Naive B cell (primary cell): Measurements from ENCODE around the gene AMPD3. TPM values are rescaled to one million over a fixed set of nuclear protein-coding genes. Genes with fewer than 3 reads are reported as not detected.

Experiments used
- ATAC-seq, 2 donors: fragments of 150-1000 bp; cut with Tn5 transposase; 2 replicates each; pipeline ENCODE4 v1.10.0; 2021; ENCODE audit warnings: low read depth in 2 of 2, mild to moderate bottlenecking in 2 of 2, moderate library complexity in 2 of 2
- DNase-seq: peaks from one replicate; pipeline ENCODE4 v3.0.0; 2022
- H3K27ac Mint-ChIP-seq, 6 donors: one replicate each; pipeline ENCODE4 v1.8.0; 2020 to 2022; ENCODE audit warnings: mild to moderate bottlenecking in 6 of 6, mixed read lengths in 6 of 6, moderate library complexity in 5 of 6, inconsistent platforms in 2 of 6
- H3K27me3 Mint-ChIP-seq, 3 donors: one replicate each; pipeline ENCODE4 v1.8.0; 2021 to 2022; ENCODE audit warnings: mixed read lengths in 3 of 3, mild to moderate bottlenecking in 1 of 3
- H3K36me3 Mint-ChIP-seq, 2 donors: one replicate each; pipeline ENCODE4 v1.8.0; 2020 to 2022; ENCODE audit warnings: mixed read lengths in 2 of 2, inconsistent platforms in 1 of 2, mild to moderate bottlenecking in 1 of 2
- H3K4me1 Mint-ChIP-seq, 3 donors: one replicate each; pipeline ENCODE4 v1.8.0; 2020 to 2022; ENCODE audit warnings: mixed read lengths in 3 of 3, inconsistent platforms in 1 of 3, mild to moderate bottlenecking in 1 of 3, moderate library complexity in 1 of 3
- H3K4me3 Mint-ChIP-seq, 8 donors: one replicate each; pipeline ENCODE4 v1.8.0; 2020 to 2022; ENCODE audit warnings: mild to moderate bottlenecking in 8 of 8, mixed read lengths in 8 of 8, moderate library complexity in 8 of 8, inconsistent platforms in 2 of 8
- H3K9me3 Mint-ChIP-seq, 7 donors: one replicate each; pipeline ENCODE4 v1.8.0; 2020 to 2022; ENCODE audit warnings: mixed read lengths in 7 of 7, mild to moderate bottlenecking in 5 of 7, inconsistent platforms in 2 of 7, moderate library complexity in 1 of 7
- polyA plus RNA-seq, 6 donors: library from polyadenylated mRNA; unstranded; fragments of 300-500 nt; fragmentation: Illumina TruSeq; gene quantifications; one replicate each; pipeline ENCODE4 v1.2.3, GENCODE V29; 2021; ENCODE audit warnings: low read depth in 6 of 6

AMPD3 gene
- polyA plus RNA-seq, 6 donors from 2014 or later: 20.2 to 35.5 (median 27.3) TPM

DNA sequence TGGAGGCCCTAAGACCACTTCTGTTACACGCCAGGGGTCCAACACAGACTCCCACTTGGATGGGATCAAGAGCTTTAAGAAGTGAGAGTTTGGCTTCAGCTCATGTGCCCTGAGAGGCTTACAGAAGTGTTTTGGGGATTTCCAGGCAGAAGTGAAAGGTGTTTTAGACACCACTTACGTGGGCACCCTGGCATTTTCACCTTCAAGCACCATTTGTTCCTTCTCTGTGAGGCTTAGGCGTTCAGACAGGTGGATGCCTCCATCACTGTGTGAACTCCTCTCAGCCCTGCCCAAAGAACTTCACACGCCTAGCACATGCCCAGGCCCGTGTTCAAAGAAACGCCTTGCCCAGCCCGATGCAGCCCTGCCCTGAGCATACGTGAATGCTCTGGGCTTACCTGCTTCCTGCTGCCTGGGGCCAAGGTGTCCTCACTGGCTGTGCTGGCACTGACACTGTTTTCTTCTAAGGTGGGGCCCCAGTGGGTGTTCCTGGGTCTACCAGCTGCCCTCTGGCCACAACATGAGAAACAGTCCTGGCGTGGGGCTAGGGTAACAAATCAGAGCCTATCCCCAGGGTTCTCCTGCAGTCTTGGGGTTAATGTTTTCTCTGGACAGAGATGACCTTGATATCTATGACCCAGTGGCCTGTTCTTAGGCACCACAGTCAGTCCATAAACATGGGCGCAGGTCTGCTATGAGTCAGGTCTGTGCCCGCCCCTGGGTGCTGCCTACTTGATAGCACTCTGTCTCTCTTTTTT, 34.0 kb downstream of the AMPD3 start:
- H3K4me3 Mint-ChIP-seq: peak overlapping the region in 5 of 8 donors; percentile 30 to 84 (median 61)
- peak overlapping the region; percentile 99 for H3K27ac Mint-ChIP-seq
- DNase-seq (peak; percentile 88), ATAC-seq (peak; percentile 94 to 95)
- no peaks in the 10 kb centered on the region for H3K9me3 Mint-ChIP-seq
- peaks cover 38 to 57% (median 41%) of the 10 kb centered on the region in 3 donors for H3K4me1 Mint-ChIP-seq
- no peaks in the 10 kb centered on the region for H3K27me3 Mint-ChIP-seq
- H3K36me3 Mint-ChIP-seq: peaks cover 31 to 54% of the 10 kb centered on the region in 2 donors

DNA sequence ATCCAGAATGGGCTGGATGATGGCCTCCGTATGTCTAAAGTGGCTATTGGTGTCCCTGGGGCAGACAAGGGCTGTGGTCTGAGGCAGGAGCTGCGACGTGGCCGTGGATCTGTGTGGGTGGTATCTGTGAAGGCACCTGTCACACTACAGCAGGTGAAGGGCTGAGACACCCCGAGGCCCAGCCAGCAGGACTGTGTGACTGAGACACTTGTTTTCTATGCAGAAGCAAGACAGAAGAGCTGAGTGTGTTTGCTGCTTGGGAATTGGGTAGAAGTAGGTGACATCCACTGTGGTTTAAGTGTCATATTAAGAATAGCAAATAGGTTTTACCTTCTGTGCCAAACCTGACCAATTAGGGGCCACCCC, 35.0 kb downstream of the AMPD3 start:
- peak overlapping the region; percentile 99 for H3K27ac Mint-ChIP-seq
- no peaks in the 10 kb centered on the region for H3K27me3 Mint-ChIP-seq

DNA sequence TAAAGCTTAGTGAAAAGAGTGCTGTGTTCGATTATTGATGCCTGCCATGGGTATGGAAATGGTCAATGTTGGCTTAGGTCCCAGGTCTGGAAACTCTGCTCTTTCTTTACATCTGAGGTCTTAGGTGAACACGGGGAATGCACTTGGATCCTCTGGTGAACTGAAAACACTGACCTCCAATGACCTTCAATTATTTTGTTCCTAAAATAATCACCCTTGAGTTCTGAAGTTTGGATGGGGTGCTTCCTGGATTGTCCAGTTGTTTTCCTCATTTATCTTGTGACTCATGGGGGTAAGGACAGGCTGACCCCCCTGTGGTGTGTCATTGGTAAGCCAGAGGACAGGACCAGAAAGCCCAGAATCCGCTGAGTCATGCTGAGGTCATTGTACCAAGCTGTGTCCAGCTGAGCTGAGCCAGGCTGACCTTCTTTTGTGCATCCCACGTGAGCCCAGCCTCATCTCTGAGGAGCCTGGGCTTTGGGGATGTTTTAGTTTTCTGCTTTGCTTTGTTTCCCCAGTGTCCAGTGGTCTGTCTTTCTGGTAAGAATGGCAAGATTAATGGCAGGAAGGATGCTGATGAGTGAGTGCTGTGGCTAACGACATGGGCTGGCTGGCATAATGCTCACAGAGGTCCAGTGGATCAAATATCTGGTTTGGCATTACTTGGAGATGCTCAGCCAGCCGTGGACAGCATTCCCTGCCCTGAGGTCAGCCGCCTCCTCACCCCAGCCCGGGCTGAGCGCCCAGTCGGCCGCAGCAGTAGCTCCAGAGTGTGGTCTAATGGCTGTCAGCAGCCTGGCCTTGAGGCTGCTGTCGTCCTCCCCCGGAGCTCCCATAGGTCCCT, 35.6 kb downstream of the AMPD3 start:
- Mint-ChIP-seq H3K4me3 (no peak overlapping the region), H3K9me3 (no peaks in the 10 kb centered on the region), H3K4me1 (peaks cover 38 to 56% (median 43%) of the 10 kb centered on the region in 3 donors), H3K27me3 (no peaks in the 10 kb centered on the region), H3K27ac (peak overlapping the region; percentile 99), H3K36me3 (peaks cover 34 to 53% of the 10 kb centered on the region in 2 donors)
- ATAC-seq: no peak
- no peak for DNase-seq

More for the DNA sequence above, 35.0 kb downstream of the AMPD3 start:
- peaks cover 38 to 57% (median 43%) of the 10 kb centered on the region in 3 donors for H3K4me1 Mint-ChIP-seq
- H3K4me3 Mint-ChIP-seq: peak overlapping the region in 2 of 8 donors; percentile 5 to 78
- peaks cover 34 to 53% of the 10 kb centered on the region in 2 donors for H3K36me3 Mint-ChIP-seq
- H3K9me3 Mint-ChIP-seq: no peaks in the 10 kb centered on the region
- DNase-seq (no peak), ATAC-seq (no peak)

DNA sequence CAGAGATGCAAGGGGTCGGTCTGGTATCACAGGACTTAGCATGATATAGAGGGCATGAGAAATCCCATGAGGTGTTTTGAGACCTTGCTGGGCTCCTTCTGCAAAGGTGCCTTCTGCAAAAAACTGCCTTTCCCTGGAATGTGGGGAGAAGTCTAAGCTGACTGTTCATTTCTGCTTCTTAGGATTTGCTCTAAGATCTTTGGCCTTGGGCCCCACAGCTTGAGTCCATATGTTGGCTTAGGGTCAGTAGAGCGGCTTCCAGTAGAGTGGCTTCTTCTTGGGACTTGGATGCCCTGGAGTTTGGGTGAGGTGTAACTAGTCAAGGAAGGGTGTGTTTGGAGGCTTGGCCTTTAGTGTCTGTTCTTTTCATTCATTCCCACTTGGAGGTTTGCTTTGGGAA, 37.0 kb downstream of the AMPD3 start:
- Mint-ChIP-seq H3K4me1 (peaks cover 38 to 51% (median 38%) of the 10 kb centered on the region in 3 donors), H3K27ac (peak overlapping the region; percentile 15 to 99 (median 84)), H3K4me3 (no peak overlapping the region), H3K27me3 (no peaks in the 10 kb centered on the region), H3K36me3 (peaks cover 37 to 53% of the 10 kb centered on the region in 2 donors), H3K9me3 (no peaks in the 10 kb centered on the region)
- DNase-seq (no peak), ATAC-seq (no peak)

DNA sequence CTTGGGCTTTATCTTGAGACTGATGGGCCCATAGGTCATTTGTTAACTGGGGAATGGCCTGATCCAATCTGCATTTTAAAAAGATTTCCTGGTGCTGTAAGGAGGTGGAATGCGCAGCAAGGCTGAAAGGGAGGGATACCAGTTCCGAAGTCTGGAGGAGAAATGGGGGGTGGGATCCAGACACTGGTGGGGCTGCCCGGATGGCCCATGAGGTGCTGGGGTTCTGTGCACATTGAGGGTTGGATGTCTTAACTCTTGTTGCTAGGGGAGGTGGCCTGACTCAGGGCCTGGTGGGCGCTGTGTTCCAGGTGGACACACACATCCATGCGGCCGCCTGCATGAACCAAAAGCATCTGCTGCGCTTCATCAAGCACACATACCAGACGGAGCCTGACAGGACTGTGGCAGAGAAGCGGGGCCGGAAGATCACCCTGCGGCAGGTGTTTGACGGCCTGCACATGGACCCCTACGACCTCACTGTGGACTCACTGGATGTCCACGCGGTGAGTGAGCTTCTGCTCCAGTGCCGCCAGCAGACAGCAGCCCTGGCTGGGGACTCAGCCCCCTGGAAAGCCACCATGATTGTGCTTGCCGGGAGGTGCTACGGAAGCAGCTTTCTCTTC, 38.1 kb downstream of the AMPD3 start:
- no peak for ATAC-seq
- H3K9me3 Mint-ChIP-seq: no peaks in the 10 kb centered on the region
- peak overlapping the region in 2 of 6 donors; percentile 68 to 99 for H3K27ac Mint-ChIP-seq
- H3K4me3 Mint-ChIP-seq: no peak overlapping the region
- peaks cover 34 to 44% (median 36%) of the 10 kb centered on the region in 3 donors for H3K4me1 Mint-ChIP-seq
- peaks cover 31 to 50% of the 10 kb centered on the region in 2 donors for H3K36me3 Mint-ChIP-seq
- no peak for DNase-seq
- H3K27me3 Mint-ChIP-seq: no peaks in the 10 kb centered on the region

DNA sequence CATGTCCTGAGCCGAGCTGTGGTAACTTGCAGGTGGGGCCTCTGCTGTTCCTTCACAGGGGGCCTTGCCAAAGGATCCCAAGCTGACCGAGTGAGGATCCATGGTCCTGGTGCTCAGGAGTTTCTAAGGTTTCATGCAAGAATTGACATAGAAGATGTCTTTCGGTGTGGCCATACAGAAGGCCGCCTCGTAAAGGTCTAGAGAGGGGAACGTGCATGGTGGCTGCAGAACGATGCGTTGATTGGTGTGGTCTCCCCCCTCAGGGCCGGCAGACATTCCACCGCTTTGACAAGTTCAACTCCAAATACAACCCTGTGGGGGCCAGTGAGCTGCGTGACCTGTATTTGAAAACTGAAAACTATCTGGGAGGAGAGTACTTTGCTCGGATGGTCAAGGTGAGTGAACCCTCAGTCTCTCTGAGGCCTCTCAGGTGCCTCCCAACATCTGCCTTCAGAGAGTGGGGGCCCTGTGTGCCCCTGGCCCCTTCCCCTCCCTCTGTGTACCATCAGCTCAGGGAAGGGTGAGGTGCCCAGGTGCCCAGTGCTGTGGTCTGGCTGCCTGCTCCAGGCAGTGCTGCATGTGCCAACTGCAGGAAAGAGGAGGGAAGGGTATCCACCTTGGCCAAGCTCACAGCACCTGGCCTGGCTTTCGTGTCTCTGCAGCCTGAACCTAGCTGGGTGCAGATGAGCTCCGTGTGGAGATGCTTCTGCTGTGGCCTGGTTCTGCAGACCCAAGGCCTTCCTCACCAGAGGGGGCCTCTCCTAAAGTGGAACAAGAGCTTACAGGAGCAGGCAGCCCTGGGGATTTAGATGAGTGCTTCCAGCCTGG, 39.8 kb downstream of the AMPD3 start:
- peaks cover 31 to 48% of the 10 kb centered on the region in 2 donors for H3K36me3 Mint-ChIP-seq
- H3K27ac Mint-ChIP-seq: peak overlapping the region in 4 of 6 donors; percentile 19 to 69 (median 62)

DNA sequence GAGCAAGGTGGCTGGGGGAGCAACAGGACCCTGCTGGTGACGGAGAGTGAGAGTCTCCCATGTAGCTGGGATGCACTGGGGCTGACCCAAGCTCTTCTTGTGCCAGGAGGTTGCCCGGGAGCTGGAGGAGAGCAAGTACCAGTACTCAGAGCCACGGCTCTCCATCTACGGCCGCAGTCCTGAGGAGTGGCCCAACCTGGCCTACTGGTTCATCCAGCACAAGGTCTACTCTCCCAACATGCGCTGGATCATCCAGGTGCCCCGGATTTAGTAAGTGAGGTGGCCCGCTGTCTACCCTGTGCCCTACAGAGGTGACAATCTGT, 40.4 kb downstream of the AMPD3 start:
- no peak overlapping the region for H3K4me3 Mint-ChIP-seq
- no peak for DNase-seq

More for the DNA sequence above, 39.8 kb downstream of the AMPD3 start:
- ATAC-seq: no peak
- Mint-ChIP-seq H3K9me3 (no peaks in the 10 kb centered on the region), H3K27me3 (no peaks in the 10 kb centered on the region), H3K4me1 (peaks cover 18 to 30% (median 27%) of the 10 kb centered on the region in 3 donors), H3K4me3 (no peak overlapping the region)
- no peak for DNase-seq

DNA sequence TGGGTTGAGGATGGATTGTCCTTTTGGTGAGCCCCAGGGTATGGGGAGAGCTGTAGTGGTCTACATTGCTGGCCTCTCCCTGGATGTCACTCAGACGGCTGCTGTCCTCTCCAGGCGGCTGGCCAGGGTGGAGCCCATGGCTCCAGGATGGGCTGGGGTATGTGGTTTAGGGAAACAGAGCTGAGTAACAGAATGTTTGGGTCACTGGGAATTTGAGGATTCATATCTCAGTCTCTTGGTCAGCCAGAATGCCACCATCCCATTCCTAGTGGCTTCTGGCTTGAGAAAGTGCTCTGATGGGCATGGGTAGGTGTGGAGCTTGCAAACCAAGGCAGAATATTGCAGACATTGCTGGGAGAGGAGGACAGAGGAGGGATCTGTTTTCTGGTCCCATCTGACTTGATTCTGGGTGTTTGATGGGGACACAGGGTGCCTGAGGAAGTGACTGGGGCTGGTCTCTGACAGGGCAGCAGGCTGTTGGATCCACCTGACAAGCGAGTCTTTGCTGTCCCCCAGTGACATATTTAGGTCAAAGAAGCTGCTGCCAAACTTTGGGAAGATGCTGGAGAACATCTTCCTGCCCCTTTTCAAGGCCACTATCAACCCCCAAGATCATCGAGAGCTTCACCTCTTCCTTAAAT, 41.4 kb downstream of the AMPD3 start:
- peaks cover 35 to 46% of the 10 kb centered on the region in 2 donors for H3K36me3 Mint-ChIP-seq
- H3K27ac Mint-ChIP-seq: peak overlapping the region in 4 of 6 donors; percentile 23 to 75 (median 52)
- DNase-seq (no peak), ATAC-seq (no peak)
- no peaks in the 10 kb centered on the region for H3K9me3 Mint-ChIP-seq
- H3K4me1 Mint-ChIP-seq: peaks cover 7 to 21% (median 18%) of the 10 kb centered on the region in 3 donors
- no peak overlapping the region for H3K4me3 Mint-ChIP-seq
- no peaks in the 10 kb centered on the region for H3K27me3 Mint-ChIP-seq

More for the DNA sequence above, 40.4 kb downstream of the AMPD3 start:
- Mint-ChIP-seq H3K4me1 (peaks cover 13 to 25% (median 22%) of the 10 kb centered on the region in 3 donors), H3K27me3 (no peaks in the 10 kb centered on the region), H3K9me3 (no peaks in the 10 kb centered on the region), H3K36me3 (peaks cover 36 to 47% of the 10 kb centered on the region in 2 donors), H3K27ac (peak overlapping the region in 1 of 6 donors; percentile 42)
- no peak for ATAC-seq

DNA sequence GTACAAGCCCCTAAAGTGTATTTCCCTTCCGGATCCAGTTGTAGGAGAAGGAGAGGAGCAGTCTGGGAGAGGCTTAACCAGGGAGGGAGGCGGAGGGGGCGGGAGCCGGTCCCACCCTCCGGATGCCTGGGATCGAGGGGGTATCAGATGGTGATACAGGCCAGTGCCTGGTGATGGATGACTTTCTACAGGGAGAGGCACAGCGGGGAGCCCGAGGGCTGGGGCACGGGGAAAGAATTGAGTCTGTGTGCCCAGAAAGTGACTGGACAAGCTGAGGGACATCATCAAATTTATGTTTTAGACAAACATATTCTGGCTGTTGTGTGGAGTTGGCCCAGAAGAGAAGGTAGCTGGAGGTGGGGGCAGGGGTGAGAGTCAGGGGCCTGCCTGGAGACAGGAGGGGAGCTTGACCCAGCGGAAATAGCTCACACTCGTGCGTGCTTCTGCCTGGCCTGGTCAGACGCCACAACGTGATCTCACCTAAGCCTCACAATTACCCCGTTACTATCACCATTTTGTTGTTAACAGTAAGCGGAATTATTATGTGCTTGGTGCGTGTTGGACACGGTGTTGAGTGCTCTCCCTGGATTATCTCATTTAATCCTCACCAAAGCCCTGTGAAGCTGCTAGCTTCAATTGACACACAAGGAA, 42.4 kb downstream of the AMPD3 start:
- no peak overlapping the region for H3K4me3 Mint-ChIP-seq
- H3K27ac Mint-ChIP-seq: peak overlapping the region in 5 of 6 donors; percentile 72 to 87 (median 81)
- no peaks in the 10 kb centered on the region for H3K9me3 Mint-ChIP-seq
- H3K4me1 Mint-ChIP-seq: peaks cover 10 to 20% (median 19%) of the 10 kb centered on the region in 3 donors
- ATAC-seq (no peak), DNase-seq (no peak)
- H3K27me3 Mint-ChIP-seq: no peaks in the 10 kb centered on the region
- H3K36me3 Mint-ChIP-seq: peaks cover 26 to 43% of the 10 kb centered on the region in 2 donors

DNA sequence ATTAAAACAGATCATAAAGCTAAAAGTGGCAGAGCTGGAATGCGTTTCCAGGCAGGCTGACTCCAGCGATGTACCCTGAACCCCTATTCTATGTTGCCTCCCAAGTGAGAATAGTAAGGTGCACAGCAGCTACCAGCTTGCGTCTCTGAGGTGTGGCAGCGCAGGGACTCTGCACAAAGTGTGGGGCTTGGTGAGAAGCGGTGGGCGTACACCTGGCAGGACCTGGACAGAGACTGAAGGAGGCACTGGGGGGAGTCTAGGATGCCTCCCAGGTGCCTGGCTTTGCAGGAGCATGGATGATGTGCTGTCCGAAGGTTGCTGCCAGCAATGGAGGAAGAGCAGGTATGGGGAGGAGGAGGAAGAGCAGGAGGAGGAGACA, 42.9 kb downstream of the AMPD3 start:
- no peak for DNase-seq
- no peak for ATAC-seq
- Mint-ChIP-seq H3K27ac (peak overlapping the region in 4 of 6 donors; percentile 15 to 87 (median 83)), H3K36me3 (peaks cover 26 to 43% of the 10 kb centered on the region in 2 donors), H3K4me3 (no peak overlapping the region), H3K27me3 (no peaks in the 10 kb centered on the region), H3K9me3 (no peaks in the 10 kb centered on the region), H3K4me1 (peaks cover 15 to 20% (median 19%) of the 10 kb centered on the region in 3 donors)

DNA sequence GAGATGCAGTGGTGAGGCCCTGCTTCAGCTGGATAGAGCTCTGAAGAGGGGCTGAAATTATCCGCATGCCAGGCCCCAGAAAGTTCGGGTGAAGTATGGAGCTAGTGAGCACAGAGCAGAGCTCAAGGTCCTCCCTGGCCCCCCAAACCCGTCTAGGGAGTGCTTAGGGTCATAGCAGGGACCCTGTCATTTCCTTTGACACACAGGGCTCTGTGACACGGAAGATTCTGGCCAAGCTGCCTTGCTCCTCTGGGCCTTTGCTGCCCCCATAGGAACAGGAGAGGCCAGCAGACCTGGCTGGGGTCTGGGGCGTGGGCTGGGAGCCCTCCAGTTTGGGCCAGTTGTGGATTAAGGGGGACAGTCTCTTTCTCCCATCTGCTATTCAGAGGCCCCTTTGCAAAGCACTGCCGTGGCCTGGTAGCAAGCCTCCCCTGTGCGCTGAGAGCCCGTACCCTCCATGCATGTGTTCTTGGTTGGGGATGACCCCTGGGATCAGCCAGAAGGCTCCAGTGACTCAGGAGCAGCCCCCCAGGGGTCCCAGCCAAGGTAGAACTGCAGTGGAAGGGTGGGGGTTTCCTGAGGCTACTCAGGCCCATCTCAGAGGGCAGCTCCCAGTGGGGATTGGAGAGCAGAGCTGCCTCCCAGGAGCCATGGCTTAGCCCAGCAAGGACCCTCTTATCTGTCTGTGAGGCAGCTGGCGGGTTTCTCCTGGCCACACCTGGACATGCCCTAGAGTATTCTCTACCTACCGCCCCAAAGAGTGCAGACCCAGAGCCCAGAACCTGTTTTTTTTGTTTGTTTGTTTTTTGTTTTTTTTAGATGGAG, 43.6 kb downstream of the AMPD3 start:
- peak overlapping the region in 2 of 6 donors; percentile 42 to 81 for H3K27ac Mint-ChIP-seq

More for the DNA sequence above, 43.6 kb downstream of the AMPD3 start:
- no peak for DNase-seq
- Mint-ChIP-seq H3K27me3 (no peaks in the 10 kb centered on the region), H3K4me3 (no peak overlapping the region), H3K4me1 (peaks cover 19 to 24% (median 23%) of the 10 kb centered on the region in 3 donors), H3K9me3 (no peaks in the 10 kb centered on the region), H3K36me3 (peaks cover 27 to 43% of the 10 kb centered on the region in 2 donors)
- no peak for ATAC-seq
